Measurements from ENCODE around the gene UCN. TPM values are rescaled to one million over a fixed set of nuclear protein-coding genes. Genes with fewer than 3 reads are reported as not detected.
A peak's percentile ranks its signal among the peaks of the same experiment; 100 is the strongest.

UCN gene
- total and polyA plus RNA-seq, 10 of the 15 experiments (the other 5 are each of a cell fraction or from before 2014, with no cell fraction given), result 0.10 to 3.8 (median 1.1) TPM; not detected in 1

GRCh38 chr2:27291865-27292264, 16.4 kb downstream of the UCN start:
- H3K4me3 ChIP-seq, result no peak overlapping the region
- ATAC-seq, result peak; percentile 28; the same call in 1 of the 3 replicates
- WGBS (ENCODE audit: insufficient coverage, insufficient replicate concordance, low lambda C conversion rate, missing lambda C conversion rate), result 47% methylated on average over 6 of the region's 6 CpGs
- no TSS peak for BruUV-seq (replicated peaks)
- H3K36me3 ChIP-seq (ENCODE audit: control insufficient read depth in 2 of 2, insufficient read depth in 2 of 2, low read length in 1 of 2), result no peaks in the 10 kb centered on the region
- ChIA-PET RAD21 (ENCODE audit: unreplicated experiment) (interaction anchor here (2.0 kb wide), 1 partner anchor 11 kb away, joined by 8 read pairs; no protein-coding TSS in a partner anchor), POLR2A (interaction anchor here (1.6 kb wide), 1 partner anchor 11 kb away, joined by 4 read pairs; no protein-coding TSS in a partner anchor), CTCF (interaction anchor here (1.0 to 4.1 kb wide), 5 partner anchors 10 to 310 kb away, joined by 3 to 51 read pairs (median 16); partner anchors contain the start of gene TRIM54), SMC1A (ENCODE audit: uncharacterized antibody, unreplicated experiment) (no interaction called here)
- no peaks in the 10 kb centered on the region for H3K79me2 ChIP-seq (ENCODE audit: control insufficient read depth, insufficient read depth, low read length)
- TF ChIP-seq NFXL1 (IDR thresholded peaks at IDR 0.05; ENCODE audit: borderline replicate concordance) (no peak), CTCF (IDR thresholded peaks at IDR 0.05 in 2 of 3, conservative IDR thresholded peaks at IDR 0.05 in 1 of 3; ENCODE audit: control insufficient read depth in 2 of 3, extremely low read depth in 1 of 3, insufficient read depth in 1 of 3, low read depth in 3 of 3, low read length in 3 of 3) (peak in 1 of 3 experiments; percentile 13; a peak in 1 of 6 replicates), RAD21 (IDR thresholded peaks at IDR 0.05; ENCODE audit: insufficient read depth, low read depth, low read length) (0 out of 2 replicates have a peak, but pooled peaks have one; percentile 14)
- H3K4me2 ChIP-seq (ENCODE audit: control insufficient read depth, insufficient read depth), result no peak overlapping the region
- H3K4me1 ChIP-seq (ENCODE audit: control insufficient read depth, insufficient read depth, low read length), result no peaks in the 10 kb centered on the region
- no peaks in the 10 kb centered on the region; a peak in 1 of 4 replicates for H3K27me3 ChIP-seq (replicated peaks in 1 of 2; ENCODE audit: control insufficient read depth in 2 of 2, insufficient read depth in 2 of 2, low read length in 1 of 2)
- no peak for FAIRE-seq
- H3K9ac ChIP-seq (ENCODE audit: control insufficient read depth, insufficient read depth, low read length), result no peak overlapping the region
- H2AFZ ChIP-seq (ENCODE audit: control insufficient read depth, low read depth, low read length), result no peak overlapping the region
- H3K9me3 ChIP-seq (replicated peaks; ENCODE audit: control insufficient read depth, insufficient read depth, low read length), result no peaks in the 10 kb centered on the region
- intact Hi-C loops (cut with micrococcal nuclease; ENCODE audit: unreplicated experiment) (no loop called here), in situ Hi-C loops (cut with MboI) (no loop called here)
- no peak for DNase-seq (ENCODE audit: low read depth, low spot score)
- no peaks in the 10 kb centered on the region for H4K20me1 ChIP-seq (ENCODE audit: control insufficient read depth, insufficient read depth)
- no peak overlapping the region for H3K27ac ChIP-seq (ENCODE audit: control insufficient read depth, insufficient read depth)

DNA sequence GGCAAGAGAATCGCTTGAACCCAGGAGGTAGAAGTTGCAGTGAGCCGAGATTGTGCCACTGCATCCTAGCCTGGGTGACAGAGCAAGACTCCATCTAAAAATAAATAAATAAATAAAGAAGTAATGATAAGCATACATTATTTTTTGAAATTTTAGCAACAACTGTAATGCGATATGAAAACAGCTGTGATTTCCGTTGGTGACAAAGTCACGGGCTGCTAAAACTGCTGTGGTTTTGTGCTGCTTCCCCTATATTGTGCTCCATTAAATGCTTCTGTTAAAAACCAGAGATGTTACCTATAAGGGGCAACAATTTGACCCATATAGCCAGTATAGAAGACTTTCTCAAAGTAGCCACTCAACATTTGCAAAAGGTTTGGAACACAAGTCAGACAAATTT, 17.7 kb downstream of the UCN start:
- H3K36me3 ChIP-seq (ENCODE audit: control insufficient read depth in 2 of 2, insufficient read depth in 2 of 2, low read length in 1 of 2), result no peaks in the 10 kb centered on the region
- no peak overlapping the region for H3K27ac ChIP-seq (ENCODE audit: control insufficient read depth, insufficient read depth)
- no peak overlapping the region for H3K9ac ChIP-seq (ENCODE audit: control insufficient read depth, insufficient read depth, low read length)
- 49% methylated on average over 5 of the region's 5 CpGs for WGBS (ENCODE audit: insufficient coverage, insufficient replicate concordance, low lambda C conversion rate, missing lambda C conversion rate)
- TF ChIP-seq SP1 (IDR thresholded peaks at IDR 0.05; ENCODE audit: low read depth, low read length) (no peak), CREM (IDR thresholded peaks at IDR 0.05; ENCODE audit: low read depth) (no peak), ZSCAN29 (IDR thresholded peaks at IDR 0.05) (no peak), CREB1 (IDR thresholded peaks at IDR 0.05; ENCODE audit: low read depth) (no peak), ZNF217 (IDR thresholded peaks at IDR 0.05) (no peak)
- TF ChIP-seq, protein P1, sequence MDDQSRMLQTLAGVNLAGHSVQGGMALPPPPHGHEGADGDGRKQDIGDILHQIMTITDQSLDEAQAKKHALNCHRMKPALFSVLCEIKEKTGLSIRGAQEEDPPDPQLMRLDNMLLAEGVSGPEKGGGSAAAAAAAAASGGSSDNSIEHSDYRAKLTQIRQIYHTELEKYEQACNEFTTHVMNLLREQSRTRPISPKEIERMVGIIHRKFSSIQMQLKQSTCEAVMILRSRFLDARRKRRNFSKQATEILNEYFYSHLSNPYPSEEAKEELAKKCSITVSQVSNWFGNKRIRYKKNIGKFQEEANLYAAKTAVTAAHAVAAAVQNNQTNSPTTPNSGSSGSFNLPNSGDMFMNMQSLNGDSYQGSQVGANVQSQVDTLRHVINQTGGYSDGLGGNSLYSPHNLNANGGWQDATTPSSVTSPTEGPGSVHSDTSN (IDR thresholded peaks at IDR 0.05; ENCODE audit: insufficient replicate concordance, low read depth, low read length), result no peak
- TF ChIP-seq, protein P2, sequence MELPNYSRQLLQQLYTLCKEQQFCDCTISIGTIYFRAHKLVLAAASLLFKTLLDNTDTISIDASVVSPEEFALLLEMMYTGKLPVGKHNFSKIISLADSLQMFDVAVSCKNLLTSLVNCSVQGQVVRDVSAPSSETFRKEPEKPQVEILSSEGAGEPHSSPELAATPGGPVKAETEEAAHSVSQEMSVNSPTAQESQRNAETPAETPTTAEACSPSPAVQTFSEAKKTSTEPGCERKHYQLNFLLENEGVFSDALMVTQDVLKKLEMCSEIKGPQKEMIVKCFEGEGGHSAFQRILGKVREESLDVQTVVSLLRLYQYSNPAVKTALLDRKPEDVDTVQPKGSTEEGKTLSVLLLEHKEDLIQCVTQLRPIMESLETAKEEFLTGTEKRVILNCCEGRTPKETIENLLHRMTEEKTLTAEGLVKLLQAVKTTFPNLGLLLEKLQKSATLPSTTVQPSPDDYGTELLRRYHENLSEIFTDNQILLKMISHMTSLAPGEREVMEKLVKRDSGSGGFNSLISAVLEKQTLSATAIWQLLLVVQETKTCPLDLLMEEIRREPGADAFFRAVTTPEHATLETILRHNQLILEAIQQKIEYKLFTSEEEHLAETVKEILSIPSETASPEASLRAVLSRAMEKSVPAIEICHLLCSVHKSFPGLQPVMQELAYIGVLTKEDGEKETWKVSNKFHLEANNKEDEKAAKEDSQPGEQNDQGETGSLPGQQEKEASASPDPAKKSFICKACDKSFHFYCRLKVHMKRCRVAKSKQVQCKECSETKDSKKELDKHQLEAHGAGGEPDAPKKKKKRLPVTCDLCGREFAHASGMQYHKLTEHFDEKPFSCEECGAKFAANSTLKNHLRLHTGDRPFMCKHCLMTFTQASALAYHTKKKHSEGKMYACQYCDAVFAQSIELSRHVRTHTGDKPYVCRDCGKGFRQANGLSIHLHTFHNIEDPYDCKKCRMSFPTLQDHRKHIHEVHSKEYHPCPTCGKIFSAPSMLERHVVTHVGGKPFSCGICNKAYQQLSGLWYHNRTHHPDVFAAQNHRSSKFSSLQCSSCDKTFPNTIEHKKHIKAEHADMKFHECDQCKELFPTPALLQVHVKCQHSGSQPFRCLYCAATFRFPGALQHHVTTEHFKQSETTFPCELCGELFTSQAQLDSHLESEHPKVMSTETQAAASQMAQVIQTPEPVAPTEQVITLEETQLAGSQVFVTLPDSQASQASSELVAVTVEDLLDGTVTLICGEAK (IDR thresholded peaks at IDR 0.05; ENCODE audit: borderline replicate concordance), result no peak
- H3K9me3 ChIP-seq (replicated peaks; ENCODE audit: control insufficient read depth, insufficient read depth, low read length), result no peaks in the 10 kb centered on the region
- no peak for DNase-seq (ENCODE audit: low read depth, low spot score)
- BruUV-seq (replicated peaks), result no TSS peak
- H3K4me3 ChIP-seq, result no peak overlapping the region
- ChIA-PET CTCF (interaction anchor here (1.1 to 4.1 kb wide), 2 partner anchors 9 to 12 kb away, joined by 3 to 51 read pairs; no protein-coding TSS in a partner anchor), RAD21 (ENCODE audit: unreplicated experiment) (no interaction called here), POLR2A (no interaction called here), SMC1A (ENCODE audit: uncharacterized antibody, unreplicated experiment) (interaction anchor here (1.1 kb wide), 1 partner anchor 11 kb away, joined by 4 read pairs; no protein-coding TSS in a partner anchor)
- no peaks in the 10 kb centered on the region for H3K4me1 ChIP-seq (ENCODE audit: control insufficient read depth, insufficient read depth, low read length)
- FAIRE-seq, result no peak
- H3K79me2 ChIP-seq (ENCODE audit: control insufficient read depth, insufficient read depth, low read length), result no peaks in the 10 kb centered on the region
- H3K4me2 ChIP-seq (ENCODE audit: control insufficient read depth, insufficient read depth), result no peak overlapping the region
- ATAC-seq, result no peak
- H3K27me3 ChIP-seq (replicated peaks in 1 of 2; ENCODE audit: control insufficient read depth in 2 of 2, insufficient read depth in 2 of 2, low read length in 1 of 2), result no peaks in the 10 kb centered on the region; a peak in 1 of 4 replicates
- in situ Hi-C loops (cut with MboI) (no loop called here), intact Hi-C loops (cut with micrococcal nuclease; ENCODE audit: unreplicated experiment) (no loop called here)
- no peak overlapping the region; the same call in 1 of the 2 replicates for H2AFZ ChIP-seq (ENCODE audit: control insufficient read depth, low read depth, low read length)
- no peaks in the 10 kb centered on the region for H4K20me1 ChIP-seq (ENCODE audit: control insufficient read depth, insufficient read depth)

Data from GM12878 (cell line).